Kidney epithelial cell (primary cell): Measurements from ENCODE around the gene ARHGAP24. TPM values are rescaled to one million over a fixed set of nuclear protein-coding genes. Genes with fewer than 3 reads are reported as not detected.
A peak's percentile ranks its signal among the peaks of the same experiment; 100 is the strongest.

Experiments used
- DNase-seq: peaks from one replicate; pipeline ENCODE4 v3.0.0-alpha.2; 2010; ENCODE audit warnings: low read depth
- H3K27me3 ChIP-seq: 2 replicates; pipeline ENCODE4 v1.6.0; 2011; ENCODE audit warnings: low read length; ENCODE audit not compliant: control insufficient read depth, insufficient read depth
- H3K36me3 ChIP-seq: 2 replicates; pipeline ENCODE4 v1.5.1; 2011; ENCODE audit warnings: low read length; ENCODE audit not compliant: control insufficient read depth, insufficient read depth
- H3K4me3 ChIP-seq: 2 replicates; pipeline ENCODE4 v1.5.1; 2011; ENCODE audit warnings: low read depth, mild to moderate bottlenecking, control low read depth, low read length
- total RNA-seq: library from RNA; depleted of rRNA; stranded (reverse); fragments of >200 nt; gene quantifications from 2 replicates; pipeline ENCODE4 v1.2.3, GENCODE V29; 2015
- TF ChIP-seq, protein P1 (sequence below): IDR thresholded peaks from 2 replicates; pipeline ENCODE4 v1.5.1; 2011; ENCODE audit warnings: mild to moderate bottlenecking, moderate library complexity, low read length, control low read depth, inconsistent platforms; ENCODE audit not compliant: insufficient read depth, poor library complexity, severe bottlenecking

The ARHGAP24 gene
- total RNA-seq, 1 donor from 2014 or later = 9.6 TPM

DNA sequence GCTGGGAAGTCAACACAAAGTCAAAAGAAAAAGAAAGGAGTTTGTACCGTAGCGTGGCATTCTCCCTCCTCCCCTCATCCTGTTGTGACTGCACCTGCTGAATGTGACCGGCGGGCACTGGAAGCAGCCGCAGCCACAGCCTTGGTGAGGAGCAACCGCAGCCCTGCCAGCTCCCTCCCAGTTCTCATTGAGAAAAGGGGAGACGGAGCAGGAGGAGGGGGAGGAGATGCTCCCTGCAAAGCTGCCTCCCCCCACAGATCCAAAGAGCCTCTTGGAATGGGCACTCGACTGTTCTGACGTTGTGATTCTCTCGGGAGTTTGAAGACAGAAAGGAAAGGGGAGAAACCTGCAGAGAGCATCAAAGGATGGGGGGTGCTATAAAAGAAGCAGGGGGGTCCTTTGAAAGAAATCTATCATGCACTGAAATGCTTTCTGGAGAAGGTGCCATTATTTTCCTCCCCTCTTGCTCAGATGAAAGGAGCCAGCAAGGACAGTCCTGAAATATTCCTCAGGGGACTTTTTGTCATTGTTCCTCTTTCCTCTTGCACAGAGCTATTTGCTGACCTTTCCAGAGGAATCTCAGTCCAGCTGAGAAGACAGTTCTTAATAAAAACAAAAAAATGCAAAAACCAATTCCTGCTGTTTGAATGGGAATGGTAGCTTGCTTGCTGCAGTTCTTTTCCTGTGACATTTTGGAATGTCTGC, 455.2 kb downstream of the ARHGAP24 start:
- Histone ChIP-seq H3K27me3 (no peaks in the 10 kb centered on the region), H3K36me3 (no peaks in the 10 kb centered on the region), H3K4me3 (peak overlapping the region; percentile 20)
- peak; percentile 55 for DNase-seq
- TF ChIP-seq, protein P1, sequence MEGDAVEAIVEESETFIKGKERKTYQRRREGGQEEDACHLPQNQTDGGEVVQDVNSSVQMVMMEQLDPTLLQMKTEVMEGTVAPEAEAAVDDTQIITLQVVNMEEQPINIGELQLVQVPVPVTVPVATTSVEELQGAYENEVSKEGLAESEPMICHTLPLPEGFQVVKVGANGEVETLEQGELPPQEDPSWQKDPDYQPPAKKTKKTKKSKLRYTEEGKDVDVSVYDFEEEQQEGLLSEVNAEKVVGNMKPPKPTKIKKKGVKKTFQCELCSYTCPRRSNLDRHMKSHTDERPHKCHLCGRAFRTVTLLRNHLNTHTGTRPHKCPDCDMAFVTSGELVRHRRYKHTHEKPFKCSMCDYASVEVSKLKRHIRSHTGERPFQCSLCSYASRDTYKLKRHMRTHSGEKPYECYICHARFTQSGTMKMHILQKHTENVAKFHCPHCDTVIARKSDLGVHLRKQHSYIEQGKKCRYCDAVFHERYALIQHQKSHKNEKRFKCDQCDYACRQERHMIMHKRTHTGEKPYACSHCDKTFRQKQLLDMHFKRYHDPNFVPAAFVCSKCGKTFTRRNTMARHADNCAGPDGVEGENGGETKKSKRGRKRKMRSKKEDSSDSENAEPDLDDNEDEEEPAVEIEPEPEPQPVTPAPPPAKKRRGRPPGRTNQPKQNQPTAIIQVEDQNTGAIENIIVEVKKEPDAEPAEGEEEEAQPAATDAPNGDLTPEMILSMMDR = no peak

DNA sequence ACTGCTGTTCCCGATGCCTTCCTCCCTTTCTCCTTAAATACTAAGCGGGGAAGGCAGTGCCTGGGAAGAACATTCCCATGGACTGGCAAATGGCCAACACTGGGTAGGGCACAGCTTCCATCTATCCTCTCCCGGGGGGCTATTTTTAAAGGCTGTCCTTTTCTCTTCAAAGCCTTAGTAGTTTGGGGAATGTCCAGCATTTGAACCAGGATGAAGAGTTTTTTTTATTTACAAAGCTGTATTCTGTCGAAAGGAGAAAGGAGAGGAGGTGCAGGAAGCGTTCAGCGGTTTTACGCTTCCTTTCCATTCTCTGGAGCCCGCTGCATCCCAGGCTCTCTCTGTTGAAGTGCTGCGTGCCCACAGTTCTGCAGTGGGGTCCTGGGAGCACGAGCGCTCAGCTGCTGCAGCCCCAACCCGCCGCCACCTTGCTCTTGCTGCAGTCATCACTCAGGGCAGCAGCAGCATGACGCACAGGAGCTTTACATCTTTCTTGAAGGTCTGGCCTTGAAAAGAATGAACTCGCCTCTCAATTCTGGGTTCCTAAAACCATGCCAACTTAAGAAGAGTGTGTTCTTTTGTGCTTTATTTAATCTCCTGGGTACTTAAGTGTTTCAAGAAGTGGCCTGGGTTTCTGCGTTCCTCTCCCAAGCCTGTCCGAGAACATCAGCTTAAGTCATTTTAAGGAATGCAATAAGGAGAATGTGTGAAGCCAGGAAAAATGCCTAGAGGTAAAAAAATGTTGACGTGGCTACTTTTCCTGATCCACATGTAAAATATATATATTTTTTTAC, 457.7 kb downstream of the ARHGAP24 start:
- no peaks in the 10 kb centered on the region for H3K36me3 ChIP-seq
- no peaks in the 10 kb centered on the region for H3K27me3 ChIP-seq
- TF ChIP-seq, protein P1 = no peak
- H3K4me3 ChIP-seq = peak overlapping the region; percentile 1
- DNase-seq = no peak

DNA sequence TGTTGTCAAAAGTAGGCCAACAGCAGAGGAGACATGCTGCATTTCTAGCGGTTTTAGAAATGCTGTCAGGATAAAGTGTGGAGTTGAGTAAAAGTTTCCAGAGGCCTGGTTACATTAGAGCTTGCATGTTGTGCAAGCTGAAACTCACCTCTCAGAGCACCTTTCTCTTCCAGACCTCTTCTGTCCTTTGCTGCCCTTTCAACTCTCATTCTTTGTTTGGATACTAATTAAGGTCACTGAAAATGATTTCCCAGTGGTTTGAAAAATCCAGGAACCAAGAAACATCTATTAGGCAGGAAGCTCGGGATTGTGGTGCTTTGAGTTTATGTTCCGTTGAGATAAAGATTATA, 458.3 kb downstream of the ARHGAP24 start:
- Histone ChIP-seq H3K4me3 (no peak overlapping the region), H3K27me3 (no peaks in the 10 kb centered on the region), H3K36me3 (no peaks in the 10 kb centered on the region)
- TF ChIP-seq, protein P1 = no peak
- DNase-seq = no peak

DNA sequence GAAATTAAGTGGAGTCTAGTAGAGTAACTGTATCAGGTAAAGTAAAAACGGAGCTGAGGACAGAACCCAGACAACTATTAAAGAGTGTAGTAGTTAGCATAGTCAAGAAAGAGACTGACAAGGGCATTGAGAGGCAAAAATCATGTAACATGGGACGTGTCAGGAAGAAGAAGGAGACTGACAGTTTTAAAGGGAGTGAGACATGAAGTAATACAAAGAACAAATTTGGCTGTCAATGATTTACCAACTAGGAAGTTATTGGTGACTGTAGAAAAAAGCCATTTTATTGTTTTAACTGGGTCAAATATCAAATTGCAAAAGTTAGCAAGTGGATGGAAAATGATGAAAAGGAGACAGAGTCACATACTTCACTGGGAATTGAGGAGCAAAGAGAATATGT, 462.6 kb downstream of the ARHGAP24 start:
- TF ChIP-seq, protein P1 = no peak
- Histone ChIP-seq H3K4me3 (no peak overlapping the region), H3K36me3 (no peaks in the 10 kb centered on the region), H3K27me3 (no peaks in the 10 kb centered on the region)
- DNase-seq = no peak

DNA sequence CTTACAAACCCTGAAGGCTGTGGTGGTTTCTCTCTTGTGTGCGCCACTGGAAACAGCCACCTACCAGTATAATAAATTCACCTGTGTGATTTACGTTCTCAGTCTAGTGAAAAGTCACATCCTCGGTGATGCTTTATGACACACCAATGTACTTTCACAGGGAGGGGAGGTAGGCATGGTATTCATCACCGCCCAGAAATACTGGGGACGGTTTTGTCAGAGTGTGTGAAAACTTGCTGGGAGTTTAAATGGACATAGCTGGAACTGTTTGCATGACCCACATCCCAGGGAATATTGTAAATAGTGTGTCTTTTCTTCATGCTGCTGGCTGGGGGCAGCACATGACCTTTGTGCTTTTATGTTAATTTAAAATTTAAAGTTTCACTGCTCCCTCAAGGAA, 463.1 kb downstream of the ARHGAP24 start:
- DNase-seq = no peak
- Histone ChIP-seq H3K36me3 (no peaks in the 10 kb centered on the region), H3K4me3 (no peak overlapping the region), H3K27me3 (no peaks in the 10 kb centered on the region)
- TF ChIP-seq, protein P1 = no peak
